PFSK-1 (cell line): ENCODE measurements around the gene PSMB7.

ENCODE experiments used
- FOXP2 ChIP-seq: optimal IDR thresholded peaks from 2 replicates; pipeline ENCODE3; 2011; ENCODE audit warnings: borderline replicate concordance, control low read depth, inconsistent platforms; ENCODE audit not compliant: insufficient read depth; ENCODE audit errors: extremely low read length, extremely low read depth
- POLR2AphosphoS5 ChIP-seq: IDR thresholded peaks from 2 replicates; pipeline ENCODE4 v1.6.1; 2012; ENCODE audit warnings: low read depth, mild to moderate bottlenecking, control low read depth, low read length, moderate library complexity
- REST ChIP-seq, 2 experiments: IDR thresholded peaks; 2 replicates each; pipeline versions ENCODE4 v1.6.1 to v1.8.0; 2011 to 2012; ENCODE audit warnings: low read depth in 2 of 2, low read length in 2 of 2, control low read depth in 1 of 2, inconsistent platforms in 1 of 2, mild to moderate bottlenecking in 1 of 2, moderate library complexity in 1 of 2; ENCODE audit not compliant: insufficient read depth in 1 of 2
- SIN3A ChIP-seq: IDR thresholded peaks from 2 replicates; pipeline ENCODE4 v1.6.1; 2012; ENCODE audit warnings: mild to moderate bottlenecking, low read length, moderate library complexity, borderline replicate concordance; ENCODE audit not compliant: insufficient read depth
- TAF1 ChIP-seq: IDR thresholded peaks from 2 replicates; pipeline ENCODE4 v1.6.1; 2012; ENCODE audit warnings: low read length, control low read depth, borderline replicate concordance; ENCODE audit not compliant: insufficient read depth

The PSMB7 gene

GRCh38 chr9:124376329-124376728 is 38.9 kb downstream of the PSMB7 start:
- TF ChIP-seq SIN3A, result no peak
- no peak for TF ChIP-seq TAF1
- no peak for TF ChIP-seq FOXP2
- no peak for TF ChIP-seq POLR2AphosphoS5
- TF ChIP-seq REST (IDR thresholded peaks at IDR 0.05; ENCODE audit: insufficient read depth in 1 of 2, low read depth in 2 of 2, low read length in 2 of 2), result no peak

DNA sequence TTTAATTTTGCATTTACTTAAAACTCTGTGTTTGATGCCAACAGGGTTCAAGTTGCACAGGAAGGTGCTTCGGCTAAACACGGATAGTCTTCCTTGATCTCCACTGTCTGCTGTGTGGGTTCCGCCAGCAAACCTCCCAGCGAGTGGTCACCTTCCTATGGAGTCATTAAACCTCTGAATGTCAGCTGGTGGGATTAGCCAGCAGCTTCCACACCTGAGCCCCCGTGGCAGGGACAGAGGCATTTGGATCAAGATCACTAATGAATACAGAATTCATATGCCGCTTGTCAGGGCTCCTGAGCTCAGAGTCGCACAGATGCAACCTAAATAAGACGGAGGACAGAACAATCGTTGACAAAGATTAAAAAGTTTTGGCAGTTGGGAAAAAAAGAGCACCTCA is 39.5 kb downstream of the PSMB7 start:
- TF ChIP-seq REST (IDR thresholded peaks at IDR 0.05; ENCODE audit: insufficient read depth in 1 of 2, low read depth in 2 of 2, low read length in 2 of 2), result no peak
- no peak for TF ChIP-seq SIN3A
- no peak for TF ChIP-seq FOXP2
- TF ChIP-seq POLR2AphosphoS5, result no peak
- TF ChIP-seq TAF1, result no peak

GRCh38 chr9:124373851-124374250 is 41.4 kb downstream of the PSMB7 start:
- TF ChIP-seq POLR2AphosphoS5 (no peak), FOXP2 (no peak), SIN3A (no peak), TAF1 (no peak), REST (IDR thresholded peaks at IDR 0.05; ENCODE audit: insufficient read depth in 1 of 2, low read depth in 2 of 2, low read length in 2 of 2) (no peak)

- no peak for TF ChIP-seq SIN3A
- no peak for TF ChIP-seq POLR2AphosphoS5
- no peak for TF ChIP-seq FOXP2
- no peak for TF ChIP-seq REST (IDR thresholded peaks at IDR 0.05; ENCODE audit: insufficient read depth in 1 of 2, low read depth in 2 of 2, low read length in 2 of 2)
- TF ChIP-seq TAF1, result no peak
Observed at GRCh38 chr9:124373386-124373785, 41.9 kb downstream of the PSMB7 start.

- TF ChIP-seq POLR2AphosphoS5, result no peak
- no peak for TF ChIP-seq FOXP2
- TF ChIP-seq REST (IDR thresholded peaks at IDR 0.05; ENCODE audit: insufficient read depth in 1 of 2, low read depth in 2 of 2, low read length in 2 of 2), result no peak
- TF ChIP-seq SIN3A, result no peak
- no peak for TF ChIP-seq TAF1
Observed at GRCh38 chr9:124372038-124372437, 43.2 kb downstream of the PSMB7 start.
